IMR-90 (cell line): ENCODE data around the gene MTR.

Experiments used
- BHLHE40 ChIP-seq: fragments of 150-350 bp; IDR thresholded peaks from 2 replicates; pipeline ENCODE4 v1.6.1; 2016; ENCODE audit warnings: mild to moderate bottlenecking, low read depth, low read length
- CEBPB ChIP-seq: IDR thresholded peaks from 2 replicates; pipeline ENCODE4 v1.6.1; 2012; ENCODE audit warnings: low read depth, low read length, improper control_type of control experiment
- MAFK ChIP-seq: IDR thresholded peaks from 2 replicates; pipeline ENCODE4 v1.6.1; 2012; ENCODE audit warnings: low read depth, low read length, improper control_type of control experiment
- MAZ ChIP-seq: IDR thresholded peaks from 2 replicates; pipeline ENCODE4 v1.6.1; 2012; ENCODE audit warnings: low read depth, mild to moderate bottlenecking, low read length, improper control_type of control experiment, moderate library complexity, borderline replicate concordance
- NFE2L2 ChIP-seq: fragments of 150-350 bp; IDR thresholded peaks from 2 replicates; pipeline ENCODE4 v1.6.1; 2016; ENCODE audit warnings: low read depth, mild to moderate bottlenecking, low read length
- POLR2A ChIP-seq: IDR thresholded peaks from 2 replicates; pipeline ENCODE4 v1.6.1; 2012; ENCODE audit warnings: mild to moderate bottlenecking, low read depth, low read length
- RAD21 ChIP-seq: IDR thresholded peaks from 2 replicates; pipeline ENCODE4 v1.6.1; 2012; ENCODE audit warnings: low read length, improper control_type of control experiment
- RCOR1 ChIP-seq: IDR thresholded peaks from 2 replicates; pipeline ENCODE4 v1.6.1; 2012; ENCODE audit warnings: mild to moderate bottlenecking, low read length, improper control_type of control experiment; ENCODE audit not compliant: insufficient replicate concordance
- SMC3 ChIP-seq: fragments of 150-350 bp; IDR thresholded peaks from 2 replicates; pipeline ENCODE4 v1.6.1; 2016; ENCODE audit warnings: low read depth, mild to moderate bottlenecking, antibody characterized with exemption, low read length, moderate library complexity
- TF ChIP-seq, protein P1 (sequence below): conservative IDR thresholded peaks from 2 replicates; pipeline ENCODE4 v1.5.1; 2012; ENCODE audit warnings: mild to moderate bottlenecking, low read depth, low read length, improper control_type of control experiment
- TF ChIP-seq, protein P2 (sequence below): fragments of 150-350 bp; IDR thresholded peaks from 2 replicates; pipeline ENCODE4 v1.6.1; 2016; ENCODE audit warnings: low read depth, mild to moderate bottlenecking, low read length, moderate library complexity, borderline replicate concordance
- TF ChIP-seq, protein P3 (sequence below): fragments of 150-350 bp; IDR thresholded peaks from 2 replicates; pipeline ENCODE4 v1.6.1; 2017; ENCODE audit warnings: mild to moderate bottlenecking, antibody characterized with exemption, low read length, low read depth

DNA sequence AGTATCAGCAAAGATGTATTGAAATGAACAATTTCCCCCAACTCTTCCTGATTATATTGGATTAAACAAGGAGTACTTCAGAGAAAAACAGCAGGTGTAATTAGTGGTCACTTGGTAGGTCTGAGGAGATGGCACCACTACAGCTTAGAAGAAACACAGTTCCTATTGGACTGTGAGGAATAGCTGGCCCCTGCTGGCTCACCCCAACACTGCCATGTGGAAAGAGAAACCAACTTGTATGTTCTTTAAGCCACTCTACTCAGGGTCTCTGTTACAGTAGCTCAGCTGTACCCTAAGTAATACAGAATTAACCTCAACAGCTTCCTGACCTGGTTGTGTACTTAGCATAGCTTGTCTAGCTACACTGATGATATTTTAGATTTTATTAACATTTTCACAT is 26.5 kb upstream of the MTR start:
- TF ChIP-seq, protein P1, sequence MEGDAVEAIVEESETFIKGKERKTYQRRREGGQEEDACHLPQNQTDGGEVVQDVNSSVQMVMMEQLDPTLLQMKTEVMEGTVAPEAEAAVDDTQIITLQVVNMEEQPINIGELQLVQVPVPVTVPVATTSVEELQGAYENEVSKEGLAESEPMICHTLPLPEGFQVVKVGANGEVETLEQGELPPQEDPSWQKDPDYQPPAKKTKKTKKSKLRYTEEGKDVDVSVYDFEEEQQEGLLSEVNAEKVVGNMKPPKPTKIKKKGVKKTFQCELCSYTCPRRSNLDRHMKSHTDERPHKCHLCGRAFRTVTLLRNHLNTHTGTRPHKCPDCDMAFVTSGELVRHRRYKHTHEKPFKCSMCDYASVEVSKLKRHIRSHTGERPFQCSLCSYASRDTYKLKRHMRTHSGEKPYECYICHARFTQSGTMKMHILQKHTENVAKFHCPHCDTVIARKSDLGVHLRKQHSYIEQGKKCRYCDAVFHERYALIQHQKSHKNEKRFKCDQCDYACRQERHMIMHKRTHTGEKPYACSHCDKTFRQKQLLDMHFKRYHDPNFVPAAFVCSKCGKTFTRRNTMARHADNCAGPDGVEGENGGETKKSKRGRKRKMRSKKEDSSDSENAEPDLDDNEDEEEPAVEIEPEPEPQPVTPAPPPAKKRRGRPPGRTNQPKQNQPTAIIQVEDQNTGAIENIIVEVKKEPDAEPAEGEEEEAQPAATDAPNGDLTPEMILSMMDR, result no peak
- TF ChIP-seq SMC3 (no peak), POLR2A (no peak), CEBPB (no peak), NFE2L2 (no peak), MAFK (no peak), RAD21 (no peak), RCOR1 (no peak), MAZ (no peak), BHLHE40 (no peak)
- TF ChIP-seq, protein P2, sequence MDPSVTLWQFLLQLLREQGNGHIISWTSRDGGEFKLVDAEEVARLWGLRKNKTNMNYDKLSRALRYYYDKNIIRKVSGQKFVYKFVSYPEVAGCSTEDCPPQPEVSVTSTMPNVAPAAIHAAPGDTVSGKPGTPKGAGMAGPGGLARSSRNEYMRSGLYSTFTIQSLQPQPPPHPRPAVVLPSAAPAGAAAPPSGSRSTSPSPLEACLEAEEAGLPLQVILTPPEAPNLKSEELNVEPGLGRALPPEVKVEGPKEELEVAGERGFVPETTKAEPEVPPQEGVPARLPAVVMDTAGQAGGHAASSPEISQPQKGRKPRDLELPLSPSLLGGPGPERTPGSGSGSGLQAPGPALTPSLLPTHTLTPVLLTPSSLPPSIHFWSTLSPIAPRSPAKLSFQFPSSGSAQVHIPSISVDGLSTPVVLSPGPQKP, result no peak
- TF ChIP-seq, protein P3, sequence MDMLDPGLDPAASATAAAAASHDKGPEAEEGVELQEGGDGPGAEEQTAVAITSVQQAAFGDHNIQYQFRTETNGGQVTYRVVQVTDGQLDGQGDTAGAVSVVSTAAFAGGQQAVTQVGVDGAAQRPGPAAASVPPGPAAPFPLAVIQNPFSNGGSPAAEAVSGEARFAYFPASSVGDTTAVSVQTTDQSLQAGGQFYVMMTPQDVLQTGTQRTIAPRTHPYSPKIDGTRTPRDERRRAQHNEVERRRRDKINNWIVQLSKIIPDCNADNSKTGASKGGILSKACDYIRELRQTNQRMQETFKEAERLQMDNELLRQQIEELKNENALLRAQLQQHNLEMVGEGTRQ, result no peak
